SK-N-MC (cell line): ENCODE results near the gene ENPP7.

Source experiments
- EZH2 ChIP-seq: fragments of 200-600 bp; sonication (generic); IDR thresholded peaks from one replicate; pipeline ENCODE4 v1.6.1; 2017; ENCODE audit warnings: antibody characterized with exemption
- FOXP2 ChIP-seq: optimal IDR thresholded peaks from 2 replicates; pipeline ENCODE3; 2011; ENCODE audit warnings: mild to moderate bottlenecking, moderate library complexity; ENCODE audit not compliant: insufficient read depth; ENCODE audit errors: extremely low read length, control extremely low read depth
- POLR2AphosphoS5 ChIP-seq: IDR thresholded peaks from 2 replicates; pipeline ENCODE4 v1.6.1; 2012; ENCODE audit warnings: mild to moderate bottlenecking, low read depth, low read length, borderline replicate concordance

GRCh38 chr17:79748295-79749099 is 17.8 kb downstream of the ENPP7 start:
- TF ChIP-seq POLR2AphosphoS5, result no peak
- no peak for TF ChIP-seq EZH2
- no peak for TF ChIP-seq FOXP2
